Activated T-cell treated with anti-CD3 and anti-CD28 coated beads for 4 hours (primary cell): Measurements from ENCODE around the gene TBC1D17.
A peak's percentile ranks its signal among the peaks of the same experiment; 100 is the strongest.

Source experiments
- DNase-seq: peaks from one replicate; pipeline ENCODE4 v3.0.0-alpha.2; 2020

TBC1D17 gene

DNA sequence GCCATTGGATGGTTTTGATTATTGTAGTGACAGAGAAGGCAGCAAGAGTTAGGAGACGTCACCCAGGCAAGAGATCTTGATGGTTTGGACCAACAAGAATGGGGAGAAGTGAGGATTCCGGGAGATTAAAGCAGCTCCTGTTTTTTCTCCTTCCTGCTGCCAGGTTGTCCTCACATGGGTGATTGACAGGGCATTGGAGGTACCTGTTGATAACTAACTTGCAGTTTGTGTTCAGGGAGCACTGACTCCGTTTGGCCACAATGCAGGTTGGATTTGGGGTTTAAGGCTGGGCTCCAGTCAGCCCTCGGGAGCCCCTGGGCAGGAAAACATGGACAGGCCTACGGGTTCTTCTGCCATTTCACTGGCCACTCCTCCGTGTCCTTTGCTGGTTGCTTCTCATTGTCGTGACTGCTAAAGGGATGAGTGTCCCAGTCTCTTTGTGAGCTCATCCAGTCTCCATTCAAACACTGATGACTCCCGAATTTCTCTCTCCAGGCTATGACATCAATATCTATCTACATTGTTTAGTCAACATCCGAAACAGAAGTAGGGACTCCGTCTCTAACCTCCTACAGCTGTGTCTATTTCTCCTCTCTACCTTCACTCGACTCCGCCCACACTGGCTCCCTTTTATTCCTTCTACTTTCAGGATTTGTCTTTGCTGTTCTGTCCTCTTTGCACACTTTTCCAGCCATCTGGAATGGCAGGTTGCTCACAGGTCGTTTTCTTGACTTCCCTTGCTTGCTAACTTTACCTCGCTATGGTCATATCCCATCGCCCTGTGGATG, 27.9 kb upstream of the TBC1D17 start:
- no peak for DNase-seq

- no peak for DNase-seq
Measured at GRCh38 chr19:49850221-49850486, 27.3 kb upstream of the TBC1D17 start.

GRCh38 chr19:49850487-49851342, 26.8 kb upstream of the TBC1D17 start, which contains the start of gene PTOV1:
Gene PTOV1, plus strand, starts transcription at chr19:49851159.
- DNase-seq: peak; percentile 81

DNA sequence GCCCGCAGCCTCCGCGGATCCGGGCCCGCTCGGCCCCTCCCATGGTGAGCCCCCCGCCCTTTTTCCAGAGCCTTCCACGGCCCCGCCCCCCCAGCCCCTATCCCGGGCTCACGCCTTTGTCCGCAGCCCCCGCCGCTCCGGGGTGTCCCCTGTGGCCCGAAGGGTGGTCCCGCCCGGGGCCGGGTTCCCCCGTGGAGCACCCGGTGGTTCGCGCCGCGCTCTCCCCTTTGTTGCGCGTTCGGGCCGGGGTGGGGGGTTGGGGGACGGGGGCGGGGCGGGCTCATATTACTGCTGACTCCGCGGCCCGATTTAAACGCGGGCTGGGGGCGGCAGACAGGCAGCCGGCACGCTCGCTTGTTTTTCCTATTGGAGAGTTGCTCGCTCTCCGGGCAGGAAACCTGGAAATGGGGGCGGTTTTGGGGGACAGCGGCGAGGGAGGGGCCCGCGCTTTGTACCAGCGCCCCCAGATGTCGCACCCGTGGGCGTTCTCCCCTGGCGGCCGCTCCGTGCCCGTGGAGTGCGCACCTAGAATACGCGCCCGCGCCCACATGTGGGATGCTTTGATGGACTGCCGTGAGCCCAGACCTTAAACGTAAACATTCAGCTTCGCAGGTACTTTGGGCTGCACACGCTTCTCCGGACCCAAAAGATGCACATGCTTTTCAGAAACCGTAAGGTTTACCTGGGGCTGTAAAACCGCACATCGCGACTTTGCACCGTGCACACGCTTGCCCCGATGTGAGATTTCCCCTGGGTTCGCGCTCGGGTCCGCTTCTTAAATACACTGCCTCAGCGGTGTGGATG, 25.8 kb upstream of the TBC1D17 start:
- no peak for DNase-seq

- no peak for DNase-seq
Measured at GRCh38 chr19:49852631-49853126, 24.8 kb upstream of the TBC1D17 start.

GRCh38 chr19:49853852-49854377, 23.6 kb upstream of the TBC1D17 start:
- no peak for DNase-seq

DNA sequence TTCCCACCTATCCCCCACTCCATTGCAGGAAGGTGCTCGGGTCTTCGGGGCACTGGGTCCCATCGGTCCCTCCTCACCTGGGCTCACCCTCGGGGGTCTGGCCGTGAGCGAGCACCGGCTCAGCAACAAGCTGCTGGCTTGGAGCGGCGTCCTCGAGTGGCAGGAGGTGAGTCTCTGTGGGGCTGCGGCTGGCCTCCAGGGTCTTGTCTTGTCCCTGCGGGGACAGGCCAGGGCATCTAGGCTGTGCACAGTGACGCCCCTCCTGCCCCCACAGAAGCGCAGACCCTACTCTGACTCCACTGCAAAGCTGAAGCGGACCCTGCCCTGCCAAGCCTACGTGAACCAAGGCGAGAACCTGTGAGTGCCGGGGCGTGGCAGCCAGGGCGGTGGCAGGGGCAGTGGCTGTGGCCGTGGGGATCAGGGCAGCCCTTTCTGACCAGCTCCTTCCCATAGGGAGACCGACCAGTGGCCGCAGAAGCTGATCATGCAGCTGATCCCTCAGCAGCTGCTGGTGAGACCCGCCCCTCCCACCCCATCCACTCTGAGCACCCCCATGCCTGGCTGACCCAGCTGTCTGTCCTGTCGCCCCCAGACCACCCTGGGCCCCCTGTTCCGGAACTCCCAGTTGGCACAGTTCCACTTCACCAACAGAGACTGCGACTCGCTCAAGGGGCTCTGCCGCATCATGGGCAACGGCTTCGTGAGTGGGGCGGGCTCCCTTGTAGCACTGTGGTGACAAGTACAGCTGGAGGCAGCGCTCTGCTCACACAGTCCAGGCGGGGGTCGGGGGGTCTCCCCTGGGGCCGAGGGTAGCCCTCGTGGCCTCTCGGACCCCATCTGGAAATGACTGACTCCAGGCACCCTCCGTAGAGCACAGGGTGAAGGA, 22.9 kb upstream of the TBC1D17 start:
- DNase-seq: no peak

GRCh38 chr19:49855277-49855675, 22.2 kb upstream of the TBC1D17 start:
- no peak for DNase-seq

- no peak for DNase-seq
Measured at GRCh38 chr19:49855676-49856573, 21.6 kb upstream of the TBC1D17 start.

DNA sequence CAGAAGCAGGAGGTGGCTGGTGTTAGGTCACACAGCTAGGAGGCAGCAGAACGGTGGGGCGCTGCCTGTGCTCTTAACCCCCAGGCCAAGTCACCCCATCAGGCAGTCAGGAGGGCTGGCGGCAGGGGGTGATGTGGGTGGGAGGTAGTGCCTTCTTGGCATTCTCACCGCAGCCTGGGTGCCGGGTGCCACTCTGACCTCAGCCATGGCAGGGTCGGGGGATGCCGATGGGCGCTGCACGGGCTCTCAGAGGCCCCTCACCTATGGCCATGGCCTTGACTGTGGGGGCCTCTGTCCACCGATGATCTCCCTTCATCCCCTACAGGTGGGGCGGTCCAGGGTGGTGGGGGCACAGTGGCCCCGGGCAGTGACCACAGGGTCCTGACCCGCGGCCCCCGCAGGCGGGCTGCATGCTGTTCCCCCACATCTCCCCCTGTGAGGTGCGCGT, 20.9 kb upstream of the TBC1D17 start:
- DNase-seq: no peak

- no peak for DNase-seq
Measured at GRCh38 chr19:49857061-49857837, 20.3 kb upstream of the TBC1D17 start.

GRCh38 chr19:49857838-49858087, 19.7 kb upstream of the TBC1D17 start:
- no peak for DNase-seq

- DNase-seq: no peak
Measured at GRCh38 chr19:49858088-49858985, 19.2 kb upstream of the TBC1D17 start.

GRCh38 chr19:49859682-49860335, 17.7 kb upstream of the TBC1D17 start:
- no peak for DNase-seq

- DNase-seq: no peak
Measured at GRCh38 chr19:49860336-49861102, 17.0 kb upstream of the TBC1D17 start.

GRCh38 chr19:49861107-49861506, 16.4 kb upstream of the TBC1D17 start:
- no peak for DNase-seq

- DNase-seq: no peak
Measured at GRCh38 chr19:49861541-49862378, 15.7 kb upstream of the TBC1D17 start.
